Activated naive CD4-positive, alpha-beta T cell treated with anti-CD3 and anti-CD28 coated beads, Interleukin-2, amount 50 U/mL, for 72 hours (primary cell): ENCODE results near the gene MAGEB17. TPM values are rescaled to one million over a fixed set of nuclear protein-coding genes. Genes with fewer than 3 reads are reported as not detected.

Experiments
- ATAC-seq, 2 donors: fragments of 150-1000 bp; cut with Tn5 transposase; 2 replicates each; pipeline ENCODE4 v1.10.0; 2021; ENCODE audit warnings: mild to moderate bottlenecking in 2 of 2, moderate library complexity in 2 of 2
- DNase-seq, 2 donors: peaks; one replicate each; pipeline ENCODE4 v3.0.0; 2021 to 2022; ENCODE audit warnings: low spot score in 2 of 2
- H3K27ac Mint-ChIP-seq, 2 donors: one replicate each; pipeline ENCODE4 v1.8.0; 2022; ENCODE audit warnings: mild to moderate bottlenecking in 2 of 2, mixed read lengths in 2 of 2
- H3K36me3 Mint-ChIP-seq, 2 donors: one replicate each; pipeline ENCODE4 v1.8.0; 2022; ENCODE audit warnings: mixed read lengths in 2 of 2
- H3K9me3 Mint-ChIP-seq, 2 donors: one replicate each; pipeline ENCODE4 v1.8.0; 2022; ENCODE audit warnings: mixed read lengths in 2 of 2
- total RNA-seq, 2 donors: library from RNA; stranded (reverse); gene quantifications; one replicate each; pipeline ENCODE4 v1.2.3, GENCODE V29; 2022

MAGEB17 gene
- total RNA-seq, 2 donors from 2014 or later = not detected

DNA sequence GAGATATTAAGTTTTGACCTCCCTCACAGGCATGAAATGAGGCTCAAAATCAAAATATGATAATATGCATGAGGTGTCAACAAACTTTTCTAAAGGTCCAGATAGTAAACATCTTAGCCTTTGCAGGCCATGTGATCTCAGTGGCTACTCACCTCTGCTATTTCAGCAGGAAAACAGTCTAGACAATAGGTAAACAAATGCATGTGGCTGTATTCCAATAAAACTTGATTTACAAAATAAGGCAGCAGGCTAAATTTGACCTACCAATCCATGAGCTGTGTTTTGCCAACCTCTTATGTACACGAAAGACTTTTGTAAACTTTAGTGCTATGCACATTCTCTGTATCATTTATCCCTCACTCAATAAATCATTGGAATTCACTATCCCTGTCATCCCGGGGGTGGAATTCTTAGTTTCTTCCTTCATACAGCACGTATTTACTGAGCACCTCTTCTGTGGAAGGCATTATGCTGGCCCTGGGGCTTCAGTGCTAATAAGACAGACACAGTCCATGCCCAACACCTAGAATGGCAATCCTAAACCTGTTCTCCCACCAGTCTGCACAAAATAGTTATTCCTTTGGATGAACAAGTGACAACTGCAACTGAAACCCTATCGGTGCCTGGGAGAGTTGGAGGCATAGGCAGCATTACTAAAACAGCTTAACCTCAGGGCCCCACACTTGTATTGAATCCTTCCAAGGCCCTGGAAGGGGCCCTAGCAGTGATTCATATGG is 19.9 kb downstream of the MAGEB17 start:
- no peak overlapping the region for H3K27ac Mint-ChIP-seq
- H3K36me3 Mint-ChIP-seq = no peaks in the 10 kb centered on the region
- ATAC-seq = no peak
- DNase-seq = no peak
- no peaks in the 10 kb centered on the region for H3K9me3 Mint-ChIP-seq

- no peak overlapping the region for H3K27ac Mint-ChIP-seq
- H3K36me3 Mint-ChIP-seq = no peaks in the 10 kb centered on the region
- H3K9me3 Mint-ChIP-seq = no peaks in the 10 kb centered on the region
- DNase-seq (no peak), ATAC-seq (peak in 1 of 2 donors; percentile 41)
These were observed 21.4 kb downstream of the MAGEB17 start for GRCh38 chrX:16188687-16189086.

DNA sequence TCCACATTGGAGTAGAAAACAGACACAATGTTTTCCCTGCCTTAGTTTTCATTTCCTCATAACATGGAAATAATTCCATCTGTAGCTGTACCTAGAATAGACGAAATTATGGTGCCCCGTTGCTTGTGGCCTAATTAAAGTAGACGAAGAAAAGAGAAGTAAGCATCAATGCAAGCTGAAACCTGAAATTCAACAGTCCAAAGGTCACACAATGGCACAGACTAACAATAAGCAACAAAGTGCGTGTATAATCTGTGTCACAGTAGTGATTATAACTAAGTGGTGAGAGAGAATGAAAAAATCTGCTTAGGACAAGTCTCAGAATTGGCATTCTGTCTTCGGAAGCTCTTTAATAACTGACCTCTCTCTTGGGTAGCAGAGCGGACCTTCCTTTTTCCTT is 24.3 kb downstream of the MAGEB17 start:
- DNase-seq (no peak), ATAC-seq (no peak)
- no peak overlapping the region for H3K27ac Mint-ChIP-seq
- no peaks in the 10 kb centered on the region for H3K9me3 Mint-ChIP-seq
- no peaks in the 10 kb centered on the region for H3K36me3 Mint-ChIP-seq

- H3K27ac Mint-ChIP-seq = no peak overlapping the region
- no peak for ATAC-seq
These were observed 29.5 kb downstream of the MAGEB17 start for GRCh38 chrX:16196829-16197228.

DNA sequence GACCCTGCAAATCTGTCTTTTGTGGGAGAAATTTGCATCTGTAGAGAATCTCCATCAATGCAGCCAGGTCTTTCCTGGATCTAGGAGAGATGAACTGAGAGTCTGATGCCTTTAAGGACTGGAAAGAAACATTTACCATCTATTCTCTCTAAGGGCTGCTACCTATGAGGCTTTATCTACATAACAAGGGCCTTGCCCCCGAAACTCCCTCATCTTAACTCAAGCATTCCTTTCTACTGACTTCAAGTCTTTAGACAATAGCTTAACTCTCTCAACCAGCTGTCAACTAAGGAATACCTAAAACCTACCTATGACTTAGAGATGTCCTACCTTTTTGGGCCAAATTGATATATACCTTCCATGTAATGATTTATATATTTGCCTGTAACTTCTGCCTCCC is 32.1 kb downstream of the MAGEB17 start:
- no peak for ATAC-seq
- no peak for DNase-seq
- H3K27ac Mint-ChIP-seq = no peak overlapping the region
- H3K36me3 Mint-ChIP-seq = no peaks in the 10 kb centered on the region
- no peaks in the 10 kb centered on the region for H3K9me3 Mint-ChIP-seq

More at GRCh38 chrX:16196829-16197228, 29.5 kb downstream of the MAGEB17 start:
- Mint-ChIP-seq H3K9me3 (no peaks in the 10 kb centered on the region), H3K36me3 (no peaks in the 10 kb centered on the region)
- no peak for DNase-seq

GRCh38 chrX:16202943-16203342 is 35.7 kb downstream of the MAGEB17 start:
- DNase-seq (no peak), ATAC-seq (no peak)
- no peaks in the 10 kb centered on the region for H3K36me3 Mint-ChIP-seq
- H3K27ac Mint-ChIP-seq = no peak overlapping the region
- H3K9me3 Mint-ChIP-seq = no peaks in the 10 kb centered on the region

DNA sequence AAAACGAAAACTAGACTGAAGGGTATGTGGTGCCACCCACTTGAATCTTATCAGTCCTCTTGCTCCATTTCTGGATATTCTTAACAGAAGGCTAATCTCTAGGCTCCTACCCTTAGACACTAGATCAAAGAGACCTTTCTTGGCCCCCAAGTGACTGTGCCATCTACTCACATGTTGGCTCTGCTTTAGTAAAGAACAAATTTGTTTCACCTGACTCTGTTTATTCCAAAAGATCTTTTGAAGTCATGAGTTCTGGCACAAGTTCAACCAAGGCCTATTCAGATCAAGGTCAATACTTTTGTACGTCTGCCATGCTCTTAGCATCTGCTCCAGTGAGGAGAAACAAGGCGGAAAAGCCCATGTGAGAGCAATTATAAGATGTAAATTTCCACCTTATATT is 37.3 kb downstream of the MAGEB17 start:
- no peak overlapping the region for H3K27ac Mint-ChIP-seq

GRCh38 chrX:16205840-16206239 is 38.6 kb downstream of the MAGEB17 start:
- no peaks in the 10 kb centered on the region for H3K9me3 Mint-ChIP-seq
- no peak for DNase-seq
- H3K36me3 Mint-ChIP-seq = no peaks in the 10 kb centered on the region
- H3K27ac Mint-ChIP-seq = no peak overlapping the region
- ATAC-seq = no peak

More for the DNA sequence above, 37.3 kb downstream of the MAGEB17 start:
- no peaks in the 10 kb centered on the region for H3K36me3 Mint-ChIP-seq
- no peaks in the 10 kb centered on the region for H3K9me3 Mint-ChIP-seq
- DNase-seq (no peak), ATAC-seq (no peak)

- DNase-seq (no peak), ATAC-seq (no peak)
- Mint-ChIP-seq H3K27ac (no peak overlapping the region), H3K9me3 (no peaks in the 10 kb centered on the region), H3K36me3 (no peaks in the 10 kb centered on the region)
These were observed 40.4 kb downstream of the MAGEB17 start for GRCh38 chrX:16207634-16208033.

GRCh38 chrX:16208601-16209000 is 41.3 kb downstream of the MAGEB17 start:
- ATAC-seq = no peak
- Mint-ChIP-seq H3K9me3 (no peaks in the 10 kb centered on the region), H3K27ac (no peak overlapping the region), H3K36me3 (no peaks in the 10 kb centered on the region)
- DNase-seq = no peak

DNA sequence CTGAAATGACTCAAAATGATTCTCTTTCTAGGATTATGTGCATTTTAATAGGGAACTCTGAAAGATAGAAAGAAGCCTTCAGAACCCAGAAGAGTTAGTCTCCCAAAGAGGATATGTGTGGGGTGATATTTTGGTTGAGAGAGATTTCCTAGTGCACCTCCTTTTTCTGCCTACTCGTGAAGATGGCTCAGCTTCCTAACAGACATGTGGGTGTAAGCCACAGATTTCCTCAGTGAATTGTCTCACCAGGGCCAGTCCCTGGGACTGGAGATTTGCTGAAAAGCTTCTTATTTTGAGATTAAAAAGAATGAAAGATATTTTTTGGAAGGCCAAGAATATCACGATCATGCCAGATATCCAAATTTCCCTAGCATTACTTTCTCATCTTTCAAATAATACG is 42.8 kb downstream of the MAGEB17 start:
- H3K9me3 Mint-ChIP-seq = no peaks in the 10 kb centered on the region
- ATAC-seq (no peak), DNase-seq (no peak)
- no peak overlapping the region for H3K27ac Mint-ChIP-seq
- no peaks in the 10 kb centered on the region for H3K36me3 Mint-ChIP-seq

DNA sequence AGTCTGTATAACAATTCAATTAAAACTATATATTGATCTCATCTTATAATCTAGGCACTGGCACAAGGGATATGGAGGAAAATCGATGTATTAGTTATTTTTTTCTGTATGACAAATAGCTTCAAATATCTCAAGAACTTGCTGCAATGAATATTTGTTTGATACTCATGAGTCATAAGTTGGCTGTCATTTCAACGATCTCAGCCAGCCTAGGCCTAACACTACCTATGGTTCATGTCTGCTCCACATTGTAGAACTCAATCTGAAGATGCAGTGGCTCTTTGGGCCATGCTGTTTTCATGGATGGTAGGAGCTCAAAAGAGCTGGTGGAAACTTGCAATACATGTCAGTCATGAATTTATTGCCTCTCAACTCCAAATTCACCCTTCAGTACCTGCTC is 44.7 kb downstream of the MAGEB17 start:
- no peaks in the 10 kb centered on the region for H3K9me3 Mint-ChIP-seq
- no peaks in the 10 kb centered on the region for H3K36me3 Mint-ChIP-seq

GRCh38 chrX:16212436-16212835 is 45.2 kb downstream of the MAGEB17 start:
- DNase-seq = no peak

More for the DNA sequence above, 44.7 kb downstream of the MAGEB17 start:
- no peak for DNase-seq
- ATAC-seq = no peak
- H3K27ac Mint-ChIP-seq = no peak overlapping the region

GRCh38 chrX:16213961-16214360 is 46.7 kb downstream of the MAGEB17 start:
- DNase-seq = no peak
- Mint-ChIP-seq H3K27ac (no peak overlapping the region), H3K9me3 (no peaks in the 10 kb centered on the region), H3K36me3 (no peaks in the 10 kb centered on the region)
- ATAC-seq = no peak

More at GRCh38 chrX:16212436-16212835, 45.2 kb downstream of the MAGEB17 start:
- Mint-ChIP-seq H3K9me3 (no peaks in the 10 kb centered on the region), H3K27ac (no peak overlapping the region), H3K36me3 (no peaks in the 10 kb centered on the region)
- no peak for ATAC-seq

GRCh38 chrX:16215660-16216059 is 48.4 kb downstream of the MAGEB17 start:
- no peak for DNase-seq
- ATAC-seq = no peak
- H3K9me3 Mint-ChIP-seq = peaks cover 0 to 3% of the 10 kb centered on the region in 2 donors

More at GRCh38 chrX:16215660-16216059, 48.4 kb downstream of the MAGEB17 start:
- no peaks in the 10 kb centered on the region for H3K36me3 Mint-ChIP-seq
- H3K27ac Mint-ChIP-seq = no peak overlapping the region
